ENCODE results near the gene TRAF3IP1.

DNA sequence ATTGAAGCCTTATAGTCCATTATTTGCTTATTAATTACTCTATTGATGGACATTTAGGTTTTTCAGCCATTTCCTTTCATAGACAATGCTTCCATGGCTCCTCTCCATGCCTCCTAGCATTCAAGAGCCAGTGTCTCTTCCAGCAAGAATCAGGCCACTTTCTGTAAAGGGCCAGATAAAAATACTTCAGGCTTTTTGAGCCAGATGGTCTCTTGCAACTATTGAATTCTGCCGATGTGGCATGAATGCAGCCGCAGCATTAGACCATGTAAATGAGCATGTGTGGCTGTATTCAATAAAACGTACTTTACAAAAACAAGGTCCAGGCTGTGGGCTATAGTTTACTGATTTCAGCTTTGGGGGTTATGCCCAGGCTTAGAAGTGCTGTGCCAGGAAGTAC lies 38.5 kb downstream of the TRAF3IP1 start:
- TF ChIP-seq, protein P1, sequence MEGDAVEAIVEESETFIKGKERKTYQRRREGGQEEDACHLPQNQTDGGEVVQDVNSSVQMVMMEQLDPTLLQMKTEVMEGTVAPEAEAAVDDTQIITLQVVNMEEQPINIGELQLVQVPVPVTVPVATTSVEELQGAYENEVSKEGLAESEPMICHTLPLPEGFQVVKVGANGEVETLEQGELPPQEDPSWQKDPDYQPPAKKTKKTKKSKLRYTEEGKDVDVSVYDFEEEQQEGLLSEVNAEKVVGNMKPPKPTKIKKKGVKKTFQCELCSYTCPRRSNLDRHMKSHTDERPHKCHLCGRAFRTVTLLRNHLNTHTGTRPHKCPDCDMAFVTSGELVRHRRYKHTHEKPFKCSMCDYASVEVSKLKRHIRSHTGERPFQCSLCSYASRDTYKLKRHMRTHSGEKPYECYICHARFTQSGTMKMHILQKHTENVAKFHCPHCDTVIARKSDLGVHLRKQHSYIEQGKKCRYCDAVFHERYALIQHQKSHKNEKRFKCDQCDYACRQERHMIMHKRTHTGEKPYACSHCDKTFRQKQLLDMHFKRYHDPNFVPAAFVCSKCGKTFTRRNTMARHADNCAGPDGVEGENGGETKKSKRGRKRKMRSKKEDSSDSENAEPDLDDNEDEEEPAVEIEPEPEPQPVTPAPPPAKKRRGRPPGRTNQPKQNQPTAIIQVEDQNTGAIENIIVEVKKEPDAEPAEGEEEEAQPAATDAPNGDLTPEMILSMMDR (IDR thresholded peaks at IDR 0.05; ENCODE audit: low read depth, low read length), result no peak
- TF ChIP-seq POLR2A (IDR thresholded peaks at IDR 0.05; ENCODE audit: extremely low read depth, insufficient read length), result no peak

Data from NB4 (cell line).